HL-60 (cell line): ENCODE measurements around the gene MEIS1.

Experiments used
- GABPA ChIP-seq: IDR thresholded peaks from 2 replicates; pipeline ENCODE4 v1.6.1; 2012; ENCODE audit warnings: low read depth
- POLR2AphosphoS5 ChIP-seq: IDR thresholded peaks from 2 replicates; pipeline ENCODE4 v1.6.1; 2012; ENCODE audit warnings: low read depth
- TF ChIP-seq, protein P1 (sequence below): IDR thresholded peaks from one replicate; pipeline ENCODE4 v1.5.1; 2011; ENCODE audit warnings: low read length, control low read depth, inconsistent platforms; ENCODE audit not compliant: insufficient read depth

- TF ChIP-seq, protein P1, sequence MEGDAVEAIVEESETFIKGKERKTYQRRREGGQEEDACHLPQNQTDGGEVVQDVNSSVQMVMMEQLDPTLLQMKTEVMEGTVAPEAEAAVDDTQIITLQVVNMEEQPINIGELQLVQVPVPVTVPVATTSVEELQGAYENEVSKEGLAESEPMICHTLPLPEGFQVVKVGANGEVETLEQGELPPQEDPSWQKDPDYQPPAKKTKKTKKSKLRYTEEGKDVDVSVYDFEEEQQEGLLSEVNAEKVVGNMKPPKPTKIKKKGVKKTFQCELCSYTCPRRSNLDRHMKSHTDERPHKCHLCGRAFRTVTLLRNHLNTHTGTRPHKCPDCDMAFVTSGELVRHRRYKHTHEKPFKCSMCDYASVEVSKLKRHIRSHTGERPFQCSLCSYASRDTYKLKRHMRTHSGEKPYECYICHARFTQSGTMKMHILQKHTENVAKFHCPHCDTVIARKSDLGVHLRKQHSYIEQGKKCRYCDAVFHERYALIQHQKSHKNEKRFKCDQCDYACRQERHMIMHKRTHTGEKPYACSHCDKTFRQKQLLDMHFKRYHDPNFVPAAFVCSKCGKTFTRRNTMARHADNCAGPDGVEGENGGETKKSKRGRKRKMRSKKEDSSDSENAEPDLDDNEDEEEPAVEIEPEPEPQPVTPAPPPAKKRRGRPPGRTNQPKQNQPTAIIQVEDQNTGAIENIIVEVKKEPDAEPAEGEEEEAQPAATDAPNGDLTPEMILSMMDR, result no peak
- TF ChIP-seq POLR2AphosphoS5 (no peak), GABPA (no peak)
Measured at GRCh38 chr2:66501267-66501666, 66.3 kb downstream of the MEIS1 start.
